Activated T-cell treated with anti-CD3 and anti-CD28 coated beads, Interleukin-2, amount 50 U/mL, for 24 hours (primary cell): ENCODE measurements around the gene HSD3B7.
A peak's percentile ranks its signal among the peaks of the same experiment; 100 is the strongest.
"Not testable (repeated sequence)": the region's sequence is repeated elsewhere in the genome, so short reads cannot be mapped to it uniquely, and the experiment has no call there.

ENCODE experiments used
- DNase-seq: peaks from one replicate; pipeline ENCODE4 v3.0.0-alpha.2; 2020
- H3K27ac Mint-ChIP-seq: 2 replicates; pipeline ENCODE4 v1.8.0; 2020; ENCODE audit warnings: mild to moderate bottlenecking, mixed read lengths
- H3K27me3 Mint-ChIP-seq: 2 replicates; pipeline ENCODE4 v1.8.0; 2020; ENCODE audit warnings: mixed read lengths
- H3K36me3 Mint-ChIP-seq: 2 replicates; pipeline ENCODE4 v1.8.0; 2020; ENCODE audit warnings: low read depth, mixed read lengths
- H3K4me1 Mint-ChIP-seq: 2 replicates; pipeline ENCODE4 v1.8.0; 2020; ENCODE audit warnings: low read depth, mixed read lengths
- H3K4me3 Mint-ChIP-seq: 2 replicates; pipeline ENCODE4 v1.8.0; 2020; ENCODE audit warnings: mild to moderate bottlenecking, moderate library complexity, mixed read lengths
- H3K9me3 Mint-ChIP-seq: 2 replicates; pipeline ENCODE4 v1.8.0; 2020; ENCODE audit warnings: mixed read lengths

Gene HSD3B7

DNA sequence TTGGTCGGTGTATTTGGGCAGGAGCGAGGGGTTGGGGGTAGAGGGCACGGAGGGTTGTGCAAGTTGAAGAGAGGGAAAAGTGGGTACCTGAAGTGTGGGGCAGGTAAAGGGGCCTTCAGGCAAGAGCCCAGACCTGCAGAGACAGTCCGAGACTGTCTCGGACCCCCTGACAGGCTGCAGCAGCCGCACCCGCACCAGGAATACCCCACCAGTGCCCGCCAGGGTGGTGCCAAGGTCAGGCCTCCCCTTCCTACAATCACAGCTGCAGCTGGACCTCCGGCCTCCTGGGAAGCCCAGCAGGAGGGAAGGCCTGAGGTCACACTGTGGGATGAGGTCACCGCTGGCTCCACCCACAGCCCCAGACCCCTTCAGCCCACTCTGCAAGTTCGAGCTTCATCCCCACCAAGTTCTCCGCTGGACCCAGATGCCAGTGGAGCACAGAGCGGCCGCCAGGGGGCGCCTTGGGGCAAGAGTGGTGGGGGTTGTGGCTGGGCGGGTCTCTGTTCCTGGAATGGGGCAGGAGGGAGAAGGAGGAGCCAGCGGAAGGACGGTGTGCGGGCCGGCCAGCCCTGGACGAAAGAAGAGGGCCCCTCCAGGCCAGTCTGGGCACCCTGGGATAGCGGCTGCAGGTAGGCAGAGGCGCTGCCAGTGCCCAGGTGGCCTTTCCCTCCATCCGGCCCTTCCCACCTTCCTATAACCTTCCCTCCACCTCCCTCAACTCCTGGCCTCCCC lies at the start of gene HSD3B7:
Gene HSD3B7, plus strand, starts transcription at position 539 of the 732 bp plus-strand sequence. CDS start 452 bp downstream, outside the sequence.
- H3K27ac Mint-ChIP-seq = no peak within 1 kb of the TSS
- DNase-seq = peak; percentile 88
- H3K4me3 Mint-ChIP-seq = no peak within 1 kb of the TSS
- H3K9me3 Mint-ChIP-seq = no peaks in the 10 kb centered on the region
- no peaks in the 10 kb centered on the region for H3K27me3 Mint-ChIP-seq
- peaks cover 6% of the 10 kb centered on the region for H3K4me1 Mint-ChIP-seq
- H3K36me3 Mint-ChIP-seq = peaks cover 68% of the 10 kb centered on the region

DNA sequence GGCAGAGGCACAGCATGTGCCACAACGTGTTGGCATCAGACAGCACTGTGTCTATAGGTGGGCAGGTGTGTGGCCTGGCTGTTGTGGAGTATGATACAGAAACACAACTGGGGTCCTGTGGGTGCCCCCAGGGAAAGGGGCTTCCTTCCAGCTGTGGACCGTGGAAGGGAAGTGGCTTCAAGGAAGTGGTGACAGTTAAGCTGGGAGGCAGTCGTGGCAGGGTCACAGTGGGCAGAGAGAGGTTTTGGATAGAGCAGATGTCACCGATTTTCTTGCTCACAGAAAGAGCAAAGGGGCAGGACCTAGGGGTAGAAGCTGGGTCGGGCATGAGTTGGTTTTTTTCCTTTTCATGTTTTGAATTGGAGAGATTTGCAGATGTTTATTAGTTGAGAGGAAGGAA lies 47.3 kb upstream of the HSD3B7 start:
- Mint-ChIP-seq H3K27me3 (no peaks in the 10 kb centered on the region), H3K36me3 (peaks cover 56% of the 10 kb centered on the region), H3K4me1 (peaks cover 25% of the 10 kb centered on the region), H3K9me3 (no peaks in the 10 kb centered on the region), H3K4me3 (no peak overlapping the region), H3K27ac (peak overlapping the region; percentile 61)
- DNase-seq = no peak

DNA sequence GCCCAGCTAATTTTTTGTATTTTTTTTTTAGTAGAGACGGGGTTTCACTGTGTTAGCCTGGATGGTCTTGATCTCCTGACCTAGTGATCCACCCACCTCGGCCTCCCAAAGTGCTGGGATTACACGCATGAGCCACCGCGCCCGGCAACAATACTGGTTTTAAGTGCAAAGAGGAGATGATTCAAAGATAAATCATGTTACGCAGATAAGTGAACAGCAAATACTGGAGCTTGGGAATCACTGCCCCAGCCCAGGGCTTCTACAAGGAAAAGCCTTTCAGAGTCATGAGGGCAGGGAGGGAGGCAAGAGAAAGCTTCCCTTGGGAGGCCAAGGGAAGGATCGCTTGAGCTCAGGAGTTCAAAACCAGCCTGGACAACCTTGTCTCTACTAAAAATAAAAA lies 45.4 kb upstream of the HSD3B7 start:
- not testable (repeated sequence) for H3K27me3 Mint-ChIP-seq, H3K27ac Mint-ChIP-seq, H3K4me3 Mint-ChIP-seq, H3K9me3 Mint-ChIP-seq, DNase-seq
- Mint-ChIP-seq H3K36me3 (peaks cover 63% of the 10 kb centered on the region), H3K4me1 (peaks cover 28% of the 10 kb centered on the region)

DNA sequence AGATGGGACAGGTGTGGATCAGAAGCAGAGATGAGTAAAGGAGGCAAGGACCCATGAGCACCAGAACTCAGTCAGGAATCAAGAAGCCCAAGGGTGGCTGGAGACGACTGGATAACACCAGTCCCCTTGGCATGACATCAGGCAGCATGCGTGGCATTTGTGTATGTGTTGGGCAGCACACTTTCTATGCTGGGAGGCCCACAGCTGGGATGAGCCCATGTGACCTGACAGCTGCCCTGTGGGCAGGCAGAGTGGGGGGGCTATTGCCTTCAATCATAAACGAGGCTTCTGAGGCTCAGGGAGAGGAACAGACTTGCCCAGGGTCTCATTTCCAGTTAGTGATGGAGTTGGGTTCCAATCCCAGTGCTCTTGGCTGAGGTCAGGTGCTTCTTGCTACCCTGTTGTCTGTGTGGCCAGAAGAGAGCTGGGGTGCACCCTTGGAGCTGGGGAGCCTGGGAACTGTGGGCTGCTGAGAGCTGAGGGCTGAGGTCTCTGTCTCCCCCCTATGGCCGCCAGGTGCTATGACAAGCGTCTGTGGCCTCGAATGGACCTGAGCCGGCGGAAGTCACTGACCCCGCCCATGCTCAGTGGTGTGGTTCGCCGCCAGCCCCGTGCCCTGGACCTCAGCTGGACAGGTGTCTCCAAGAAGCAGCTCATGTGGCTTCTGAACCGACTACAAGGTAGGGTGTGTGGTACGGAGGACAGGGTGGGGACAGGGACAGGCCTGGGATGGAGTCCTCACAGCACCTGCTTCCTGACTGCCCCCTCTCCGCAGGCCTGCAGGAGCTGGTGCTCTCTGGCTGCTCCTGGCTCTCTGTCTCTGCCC lies 43.2 kb upstream of the HSD3B7 start:
- peaks cover 21% of the 10 kb centered on the region for H3K4me1 Mint-ChIP-seq
- peak overlapping the region; percentile 58 for H3K4me3 Mint-ChIP-seq
- no peaks in the 10 kb centered on the region for H3K9me3 Mint-ChIP-seq
- no peaks in the 10 kb centered on the region for H3K27me3 Mint-ChIP-seq
- peak overlapping the region; percentile 86 for H3K27ac Mint-ChIP-seq
- peak; percentile 75 for DNase-seq
- H3K36me3 Mint-ChIP-seq = peaks cover 65% of the 10 kb centered on the region

DNA sequence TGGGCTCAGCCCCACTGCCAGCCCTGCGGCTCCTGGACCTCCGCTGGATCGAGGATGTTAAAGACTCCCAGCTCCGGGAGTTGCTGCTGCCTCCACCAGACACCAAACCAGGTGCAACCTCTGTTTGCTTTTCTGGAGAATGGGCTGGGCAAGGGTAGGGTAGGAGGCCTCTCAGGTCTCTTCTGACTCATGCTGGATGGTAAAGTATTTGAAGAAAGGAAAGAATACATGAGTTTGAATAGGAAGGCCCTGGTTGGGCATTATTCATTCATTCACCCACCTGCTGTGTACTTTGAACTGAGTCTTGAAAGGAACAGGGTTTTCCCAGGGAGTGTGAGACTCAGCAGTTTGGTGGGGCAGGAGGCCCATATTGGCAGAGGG lies 42.6 kb upstream of the HSD3B7 start:
- Mint-ChIP-seq H3K36me3 (peaks cover 63% of the 10 kb centered on the region), H3K4me1 (peaks cover 19% of the 10 kb centered on the region), H3K4me3 (peak overlapping the region; percentile 58), H3K27me3 (no peaks in the 10 kb centered on the region), H3K9me3 (no peaks in the 10 kb centered on the region), H3K27ac (peak overlapping the region; percentile 86)
- DNase-seq = no peak

DNA sequence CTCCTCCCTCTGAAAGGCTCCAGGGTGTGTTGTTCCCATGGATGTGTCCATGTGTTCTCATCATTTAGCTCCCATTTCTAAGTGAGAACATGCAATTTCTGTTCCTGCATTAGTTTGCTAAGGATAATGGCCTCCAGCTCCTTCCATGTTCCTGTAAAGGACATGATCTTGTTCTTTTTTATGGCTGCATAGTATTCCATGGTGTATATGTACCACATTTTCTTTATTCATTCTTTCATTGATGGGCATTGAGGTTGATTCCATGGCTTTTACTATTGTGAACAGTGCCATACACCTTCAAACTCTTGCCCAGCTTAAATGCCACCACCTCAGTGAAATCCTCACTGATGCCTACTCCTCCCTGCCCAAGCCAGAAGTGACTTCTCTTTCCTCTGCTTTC lies 40.7 kb upstream of the HSD3B7 start:
- Mint-ChIP-seq H3K4me1 (peaks cover 23% of the 10 kb centered on the region), H3K9me3 (no peaks in the 10 kb centered on the region), H3K4me3 (no peak overlapping the region), H3K27ac (no peak overlapping the region), H3K36me3 (peaks cover 59% of the 10 kb centered on the region), H3K27me3 (no peaks in the 10 kb centered on the region)
- DNase-seq = no peak

- no peaks in the 10 kb centered on the region for H3K27me3 Mint-ChIP-seq
- no peaks in the 10 kb centered on the region for H3K9me3 Mint-ChIP-seq
- DNase-seq = no peak
- H3K27ac Mint-ChIP-seq = no peak overlapping the region
- peaks cover 44% of the 10 kb centered on the region for H3K36me3 Mint-ChIP-seq
- peaks cover 27% of the 10 kb centered on the region for H3K4me1 Mint-ChIP-seq
- H3K4me3 Mint-ChIP-seq = no peak overlapping the region
These were observed 38.1 kb upstream of the HSD3B7 start for GRCh38 chr16:30946671-30947540.

DNA sequence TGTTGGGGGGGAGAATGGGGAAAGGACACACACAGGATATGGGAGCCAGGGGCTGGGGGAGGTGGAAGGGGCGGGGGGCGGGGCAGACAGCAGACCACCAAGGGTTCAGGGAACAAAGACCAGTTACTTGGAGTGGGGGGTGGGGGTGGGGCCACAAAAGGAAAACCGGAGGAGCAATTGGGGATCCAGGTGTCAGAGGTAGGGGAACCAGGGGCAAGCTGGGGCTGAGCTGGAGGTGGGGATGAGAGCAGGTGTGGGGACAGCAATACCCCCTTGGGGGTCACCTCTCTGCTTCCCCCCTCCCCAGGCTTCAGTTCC lies 37.5 kb upstream of the HSD3B7 start:
- Mint-ChIP-seq H3K27me3 (no peaks in the 10 kb centered on the region), H3K27ac (no peak overlapping the region), H3K4me1 (peaks cover 21% of the 10 kb centered on the region), H3K4me3 (no peak overlapping the region), H3K9me3 (no peaks in the 10 kb centered on the region), H3K36me3 (peaks cover 38% of the 10 kb centered on the region)
- DNase-seq = no peak

DNA sequence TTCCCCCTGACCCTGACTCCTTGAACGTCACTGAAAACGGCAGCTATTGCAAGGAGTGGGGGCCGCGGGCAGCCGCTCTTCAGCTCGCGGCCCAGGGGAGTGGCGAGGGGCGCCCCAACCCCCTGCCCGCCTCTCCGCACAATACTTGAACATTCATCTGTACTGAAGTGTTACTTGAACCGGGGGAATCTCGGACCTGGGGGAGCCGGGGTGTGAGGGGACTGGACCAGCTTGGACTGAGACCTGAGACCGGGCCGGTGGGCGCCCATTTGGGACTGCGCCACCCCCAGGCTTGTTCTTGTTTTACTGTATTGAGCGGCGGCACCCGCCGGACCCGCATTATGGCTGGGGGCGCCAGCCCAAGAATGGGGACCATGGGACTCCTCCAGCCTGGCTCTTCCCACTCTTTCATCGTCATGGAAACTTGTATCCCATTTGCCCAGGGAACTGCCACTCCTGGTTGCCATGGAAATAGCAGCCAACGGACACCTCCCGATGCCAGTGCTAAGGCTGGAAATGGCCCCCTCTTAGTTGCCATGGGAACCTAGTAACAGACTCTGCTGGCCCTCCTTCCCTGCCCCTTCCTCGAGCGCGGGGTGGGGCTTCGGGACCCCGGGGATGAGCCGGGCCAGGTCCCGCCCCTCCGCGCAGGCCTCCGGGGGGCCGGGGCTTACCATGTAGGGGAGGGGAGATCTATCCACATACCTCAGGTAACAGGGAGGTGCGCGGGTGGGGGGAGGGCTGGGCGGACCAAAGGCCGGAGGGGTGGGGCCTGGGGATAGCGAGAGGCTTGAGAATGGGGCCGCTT lies 36.9 kb upstream of the HSD3B7 start:
- Mint-ChIP-seq H3K27me3 (no peaks in the 10 kb centered on the region), H3K36me3 (peaks cover 33% of the 10 kb centered on the region), H3K27ac (no peak overlapping the region), H3K9me3 (no peaks in the 10 kb centered on the region), H3K4me3 (no peak overlapping the region), H3K4me1 (peaks cover 16% of the 10 kb centered on the region)
- DNase-seq = no peak

GRCh38 chr16:30948667-30949649 lies 36.0 kb upstream of the HSD3B7 start, which contains the start of gene ORAI3:
Gene ORAI3 (plus strand): TSS chr16:30949068. CDS start chr16:30949290, 222 bp downstream.
- Mint-ChIP-seq H3K4me3 (peak within 1 kb of the TSS; percentile 81), H3K36me3 (peaks cover 28% of the 10 kb centered on the region), H3K9me3 (no peaks in the 10 kb centered on the region), H3K27me3 (no peaks in the 10 kb centered on the region), H3K27ac (peak within 1 kb of the TSS; percentile 80), H3K4me1 (peaks cover 21% of the 10 kb centered on the region)
- peak; percentile 68 for DNase-seq

GRCh38 chr16:30949650-30950515 lies 35.1 kb upstream of the HSD3B7 start:
- peak; percentile 57 for DNase-seq
- Mint-ChIP-seq H3K9me3 (no peaks in the 10 kb centered on the region), H3K4me3 (peak overlapping the region; percentile 81), H3K27ac (peak overlapping the region; percentile 80), H3K4me1 (peaks cover 21% of the 10 kb centered on the region), H3K36me3 (peaks cover 20% of the 10 kb centered on the region), H3K27me3 (no peaks in the 10 kb centered on the region)

- H3K27ac Mint-ChIP-seq = peak overlapping the region; percentile 80
- H3K9me3 Mint-ChIP-seq = no peaks in the 10 kb centered on the region
These were observed 34.4 kb upstream of the HSD3B7 start for GRCh38 chr16:30950516-30951065.

More at GRCh38 chr16:30950516-30951065, 34.4 kb upstream of the HSD3B7 start:
- H3K4me1 Mint-ChIP-seq = peaks cover 21% of the 10 kb centered on the region
- peaks cover 16% of the 10 kb centered on the region for H3K36me3 Mint-ChIP-seq
- DNase-seq = no peak
- H3K4me3 Mint-ChIP-seq = peak overlapping the region; percentile 81
- no peaks in the 10 kb centered on the region for H3K27me3 Mint-ChIP-seq
